ENCODE results near the gene CORO2B.
A peak's percentile ranks its signal among the peaks of the same experiment; 100 is the strongest.
"Not testable (repeated sequence)": the region's sequence is repeated elsewhere in the genome, so short reads cannot be mapped to it uniquely, and the experiment has no call there.

The CORO2B gene

GRCh38 chr15:68676011-68676605 lies 97.3 kb downstream of the CORO2B start:
- no peak for DNase-seq (ENCODE audit: low spot score)

GRCh38 chr15:68676926-68677325 lies 98.1 kb downstream of the CORO2B start:
- no peak for DNase-seq (ENCODE audit: low spot score)

DNA sequence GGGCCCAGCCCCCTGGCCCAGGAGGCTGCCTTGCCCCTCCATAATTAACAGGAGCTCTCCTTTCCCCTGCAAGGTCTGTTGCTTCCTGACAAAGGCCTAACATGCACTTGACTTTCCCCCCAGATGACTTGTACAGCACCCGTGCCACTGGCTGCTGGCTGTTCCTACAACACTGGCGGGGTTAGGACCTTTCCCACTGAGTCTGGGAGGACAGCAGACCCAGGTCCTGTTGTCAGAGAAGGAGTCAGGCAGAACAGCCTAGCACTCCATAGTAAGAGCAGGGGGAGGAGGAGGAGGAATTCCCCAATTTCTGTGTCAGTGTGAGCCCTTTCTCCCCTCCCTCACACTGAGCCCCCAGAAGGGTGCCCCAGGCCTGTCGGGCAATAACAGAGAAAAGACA lies 99.2 kb downstream of the CORO2B start:
- DNase-seq (ENCODE audit: low spot score), result no peak

DNA sequence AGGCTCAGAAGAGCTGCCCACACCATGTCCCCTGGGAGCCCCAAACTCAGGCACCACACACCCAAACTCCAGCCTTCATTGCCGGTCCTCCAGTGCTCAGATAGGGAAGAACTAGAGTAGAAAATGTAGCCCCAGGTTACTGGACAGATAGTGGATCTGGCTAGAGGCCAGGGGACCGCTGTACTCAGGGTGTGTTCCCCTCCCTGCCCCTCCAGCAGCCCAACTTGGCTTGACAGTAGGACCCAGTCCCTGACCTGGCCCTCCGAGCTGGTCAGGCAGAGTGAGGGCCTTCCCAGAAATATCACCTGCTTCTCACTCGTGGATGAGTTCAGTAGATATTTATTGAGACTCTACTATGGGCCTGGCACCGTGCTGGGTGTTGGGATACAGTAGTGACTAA lies 100.0 kb downstream of the CORO2B start:
- no peak for DNase-seq (ENCODE audit: low spot score)

DNA sequence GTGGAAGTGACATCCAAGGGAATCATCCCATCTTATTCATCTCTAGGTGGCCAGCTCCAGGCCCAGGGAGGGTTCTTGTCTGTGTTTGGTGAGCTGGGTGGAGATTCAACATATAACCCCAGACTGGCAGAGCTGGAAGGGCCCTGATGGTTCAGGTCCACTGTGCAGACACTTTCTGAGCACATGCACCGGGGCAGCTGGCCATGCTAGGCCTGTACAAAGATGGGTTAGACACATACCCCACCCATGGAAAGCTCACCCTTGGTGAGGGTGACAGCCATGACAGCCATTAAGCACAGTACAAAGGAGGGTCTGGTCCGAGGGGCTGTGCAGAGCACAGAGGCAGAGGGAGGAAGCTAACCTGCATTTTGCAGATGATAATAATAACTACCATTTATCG lies 100.4 kb downstream of the CORO2B start:
- no peak for DNase-seq (ENCODE audit: low spot score)

GRCh38 chr15:68679961-68680371 lies 101.2 kb downstream of the CORO2B start:
- DNase-seq (ENCODE audit: low spot score), result no peak

DNA sequence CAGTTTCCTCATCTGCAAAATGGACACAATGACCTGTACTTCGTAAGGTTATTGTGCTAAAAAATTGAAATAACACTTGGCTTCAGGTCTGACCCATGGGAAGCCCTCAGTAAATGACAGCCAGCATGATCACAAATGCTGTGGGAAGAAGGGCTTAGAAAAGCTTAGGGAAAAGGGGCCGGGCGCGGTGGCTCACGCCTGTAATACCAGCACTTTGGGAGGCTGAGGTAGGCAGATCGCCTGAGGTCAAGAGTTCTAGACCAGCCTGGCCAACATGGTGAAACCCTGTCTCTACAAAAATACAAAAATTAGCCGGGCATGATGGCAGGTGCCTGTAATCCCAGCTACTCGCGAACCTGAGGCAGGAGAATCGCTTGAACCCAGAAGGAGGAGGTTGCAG lies 102.0 kb downstream of the CORO2B start:
- DNase-seq (ENCODE audit: low spot score), result not testable (repeated sequence)

- no peak for DNase-seq (ENCODE audit: low spot score)
Observed at GRCh38 chr15:68681836-68682235, 103.0 kb downstream of the CORO2B start.

GRCh38 chr15:68682330-68682729 lies 103.5 kb downstream of the CORO2B start:
- DNase-seq (ENCODE audit: low spot score), result no peak

GRCh38 chr15:68683026-68683425 lies 104.2 kb downstream of the CORO2B start:
- no peak for DNase-seq (ENCODE audit: low spot score)

GRCh38 chr15:68683551-68683950 lies 104.8 kb downstream of the CORO2B start:
- no peak for DNase-seq (ENCODE audit: low spot score)

- DNase-seq (ENCODE audit: low spot score), result no peak
Observed at GRCh38 chr15:68684476-68684875, 105.7 kb downstream of the CORO2B start.

DNA sequence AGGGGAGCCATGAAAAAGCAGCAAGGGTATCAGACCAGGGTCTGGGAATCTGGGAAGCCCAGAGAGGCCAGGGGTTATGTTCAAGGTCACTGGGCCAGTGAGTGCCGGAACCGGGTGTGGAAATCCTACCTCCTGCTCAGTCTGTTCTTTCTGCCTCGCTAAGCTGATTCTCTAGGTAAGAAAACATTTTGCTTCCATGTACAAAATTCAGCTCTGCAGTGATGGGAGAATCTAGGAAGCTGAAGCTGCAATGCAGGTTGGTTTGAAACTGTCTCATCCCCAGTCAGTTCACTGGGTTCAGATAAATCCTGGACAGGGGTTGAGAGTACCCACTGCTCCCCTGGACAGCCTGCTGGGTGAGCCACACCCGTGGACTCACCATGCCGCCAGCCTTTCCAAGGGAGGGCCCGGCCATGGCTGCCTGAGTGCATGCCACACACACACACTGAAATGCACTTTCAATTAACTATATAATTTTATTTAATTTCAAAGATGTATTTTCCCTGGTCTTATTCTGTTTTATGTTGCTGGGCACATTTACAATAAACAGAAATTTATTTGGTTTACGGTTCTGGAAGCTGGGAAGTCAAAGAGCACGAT lies 108.4 kb downstream of the CORO2B start:
- DNase-seq (ENCODE audit: low spot score), result no peak

DNA sequence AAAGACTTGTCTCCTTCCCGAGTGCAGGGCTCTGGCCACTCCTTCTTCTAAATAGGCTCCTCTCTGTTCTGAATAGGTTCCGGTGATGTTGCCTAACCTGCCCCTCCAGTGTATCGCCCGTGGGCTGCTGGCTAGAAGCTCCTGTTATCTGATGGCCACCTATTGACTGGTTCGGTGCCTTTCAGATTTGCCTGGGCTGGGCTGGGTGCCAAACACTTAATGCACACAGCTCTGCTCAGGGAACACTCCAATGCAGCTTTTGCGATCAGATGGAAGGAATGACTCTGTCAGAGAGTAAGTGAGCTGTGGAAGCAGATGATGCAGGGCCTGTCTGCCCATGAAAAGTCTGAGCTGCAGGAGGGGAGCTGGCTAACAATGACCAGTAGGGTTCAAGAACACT lies 112.9 kb downstream of the CORO2B start:
- DNase-seq (ENCODE audit: low spot score), result peak; percentile 34

DNA sequence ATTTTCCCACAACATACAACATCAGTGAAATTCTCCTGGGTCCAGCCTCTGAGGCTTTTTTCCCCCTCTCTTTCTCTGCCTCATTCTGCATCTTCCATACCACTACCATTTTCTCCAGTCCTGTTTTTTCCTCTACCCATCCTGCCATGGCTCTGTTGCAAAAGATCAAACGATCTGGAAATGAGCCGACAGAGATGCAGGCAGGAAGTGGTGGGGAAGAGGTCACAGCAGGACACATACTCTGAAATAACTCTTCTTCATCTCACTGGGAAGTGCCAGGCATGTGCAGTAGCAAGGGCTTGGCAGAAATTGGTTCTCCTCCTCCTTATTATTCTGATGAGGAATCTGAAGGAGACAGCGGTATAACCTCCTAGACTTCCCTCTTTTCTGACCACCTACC lies 114.3 kb downstream of the CORO2B start:
- DNase-seq (ENCODE audit: low spot score), result no peak

DNA sequence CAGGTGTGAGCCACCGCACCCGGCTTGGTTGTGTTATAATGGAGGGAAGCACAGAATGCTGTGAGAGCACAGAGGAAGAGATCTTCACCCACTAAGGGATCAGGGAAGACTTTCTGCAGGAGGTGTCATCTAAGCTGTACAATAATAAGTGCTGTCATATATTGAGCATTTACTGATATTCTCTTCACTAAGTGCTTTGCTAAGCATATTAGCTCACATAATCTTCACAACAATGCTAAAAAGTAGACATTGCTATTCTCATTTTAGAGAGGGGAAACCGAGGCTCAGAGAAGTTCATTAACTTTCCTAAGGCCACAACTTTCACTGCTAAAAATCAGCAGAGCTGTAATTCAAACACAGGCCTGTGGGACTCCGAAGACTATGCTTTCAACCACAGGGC lies 115.3 kb downstream of the CORO2B start:
- DNase-seq (ENCODE audit: low spot score), result no peak

GRCh38 chr15:68695061-68695595 lies 116.3 kb downstream of the CORO2B start:
- no peak for DNase-seq (ENCODE audit: low spot score)

DNA sequence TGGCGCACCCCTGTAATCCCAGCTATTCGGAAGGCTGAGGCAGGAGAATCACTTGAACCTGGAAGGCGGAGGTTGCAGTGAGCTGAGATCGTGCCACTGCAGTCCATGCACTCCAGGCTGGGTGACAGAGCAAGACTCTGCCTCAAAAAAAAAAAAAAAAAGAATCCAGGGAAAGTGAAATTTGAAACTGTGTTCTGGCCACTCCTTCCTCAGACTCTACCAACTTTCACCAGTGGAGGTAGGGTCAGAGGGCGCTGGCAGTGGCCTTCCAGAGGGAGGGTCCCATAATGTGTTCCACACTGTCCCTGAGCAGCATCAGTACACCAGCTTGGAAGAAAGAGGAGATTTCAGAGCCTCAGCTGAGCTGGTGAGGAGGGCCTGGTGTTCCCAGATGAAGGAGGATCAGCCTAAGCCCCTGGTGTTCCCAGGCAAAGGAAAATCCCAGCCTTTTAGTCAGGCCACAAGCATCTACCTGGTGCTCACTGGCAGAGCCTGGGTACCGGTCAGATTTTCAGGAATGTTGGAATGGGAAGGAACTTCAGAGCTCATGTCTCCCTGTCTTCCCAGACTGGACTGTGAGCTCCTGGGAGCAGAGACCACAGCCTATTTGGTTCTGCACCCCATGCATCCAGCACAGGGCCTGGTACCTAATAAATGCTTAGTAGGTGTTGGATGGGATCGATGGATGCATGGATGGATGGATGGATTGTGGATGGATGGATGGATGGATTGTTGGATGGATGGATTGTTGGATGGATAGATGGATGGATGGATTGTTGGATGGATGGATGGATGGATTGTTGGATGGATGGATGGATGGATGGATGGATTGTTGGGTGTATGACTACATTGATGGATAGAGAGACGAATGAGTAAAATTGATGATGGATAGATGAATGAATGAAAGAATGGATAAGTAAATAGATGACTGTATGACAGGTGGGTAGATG lies 117.9 kb downstream of the CORO2B start:
- no peak for DNase-seq (ENCODE audit: low spot score)

GRCh38 chr15:68697711-68698690 lies 119.2 kb downstream of the CORO2B start:
- DNase-seq (ENCODE audit: low spot score), result no peak

- no peak for DNase-seq (ENCODE audit: low spot score)
Observed at GRCh38 chr15:68698708-68699107, 119.9 kb downstream of the CORO2B start.

DNA sequence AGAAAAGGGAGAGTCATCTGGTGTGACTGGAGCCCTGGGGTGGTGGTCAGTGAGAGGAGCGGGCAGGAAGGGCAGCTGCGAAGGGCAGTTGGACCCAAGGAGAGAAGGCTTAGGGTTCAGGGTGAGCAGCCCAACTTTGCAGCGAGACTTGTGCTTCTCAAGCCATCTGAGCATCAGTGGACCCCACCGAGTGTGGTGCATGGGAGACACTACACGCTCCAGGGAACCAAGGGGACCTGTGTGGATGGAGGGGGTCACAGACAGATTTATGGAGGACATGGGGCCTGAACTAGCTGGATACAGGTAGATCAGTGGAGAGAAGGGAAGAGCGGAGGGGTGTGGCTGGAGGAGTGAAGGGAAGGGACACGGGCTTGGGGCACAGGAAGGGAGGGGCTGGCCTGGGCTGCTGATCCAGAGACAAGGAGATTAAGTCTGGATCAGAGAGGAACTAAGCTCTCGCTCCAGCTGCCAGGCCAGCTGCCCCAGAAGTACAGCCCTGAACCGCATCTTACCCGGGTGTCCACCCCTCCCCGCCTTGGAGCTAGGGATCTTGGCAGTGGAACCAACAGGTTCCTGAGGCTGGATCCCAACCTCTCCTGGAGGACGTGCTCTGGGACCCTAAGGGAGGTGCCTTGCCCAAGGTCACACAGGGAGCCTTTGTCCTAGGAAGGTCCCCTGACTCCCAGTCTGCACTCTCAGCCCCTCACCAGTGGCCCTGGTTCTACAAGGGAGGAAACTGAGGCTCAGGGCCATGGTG lies 120.5 kb downstream of the CORO2B start:
- no peak for DNase-seq (ENCODE audit: low spot score)

All from kidney tubule cell (primary cell).